WTC11 (cell line): Measurements from ENCODE around the gene ACBD4. TPM values are rescaled to one million over a fixed set of nuclear protein-coding genes. Genes with fewer than 3 reads are reported as not detected.

Experiments used
- ATAC-seq: fragments of 200-7000 bp; cut with Tn5 transposase; 2 replicates; pipeline ENCODE4 v1.10.0; 2021; ENCODE audit warnings: mild to moderate bottlenecking, moderate library complexity
- CTCF ChIA-PET: fragments of 300-600 bp; sonication (Branson Sonifier 250); formaldehyde crosslinking; loops from one replicate; lab custom pipeline; 2021; ENCODE audit warnings: antibody characterized with exemption; lab: Charles Lee
- POLR2A ChIA-PET: fragments of 350-600 bp; sonication (Branson Sonifier 250); formaldehyde crosslinking; loops from one replicate; lab custom pipeline; 2021; ENCODE audit warnings: antibody characterized with exemption; lab: Charles Lee
- DNase-seq: peaks from one replicate; pipeline ENCODE4 v3.0.0; 2021; ENCODE audit warnings: low spot score
- H3K27ac Mint-ChIP-seq: 2 replicates; pipeline ENCODE4 v1.8.0; 2021; ENCODE audit warnings: mixed read lengths
- H3K27me3 Mint-ChIP-seq: 2 replicates; pipeline ENCODE4 v1.8.0; 2021; ENCODE audit warnings: low read depth, mild to moderate bottlenecking, moderate library complexity, mixed read lengths
- H3K36me3 Mint-ChIP-seq: 2 replicates; pipeline ENCODE4 v1.8.0; 2021; ENCODE audit warnings: mixed read lengths
- H3K4me1 Mint-ChIP-seq: 2 replicates; pipeline ENCODE4 v1.8.0; 2022; ENCODE audit warnings: mixed read lengths
- H3K4me3 Mint-ChIP-seq: 2 replicates; pipeline ENCODE4 v1.8.0; 2021; ENCODE audit warnings: mild to moderate bottlenecking, moderate library complexity, mixed read lengths
- H3K9me3 Mint-ChIP-seq: 2 replicates; pipeline ENCODE4 v1.8.0; 2021; ENCODE audit warnings: mixed read lengths
- AR ChIP-seq: fragments of 250-450 bp; sonication (Bioruptor Pico); IDR thresholded peaks from 2 replicates; pipeline ENCODE4 v1.9.0; 2021; ENCODE audit warnings: mild to moderate bottlenecking
- ATF3 ChIP-seq: sonication (generic); formaldehyde crosslinking; conservative IDR thresholded peaks from 2 replicates; pipeline ENCODE4 v1.8.1; 2022; ENCODE audit warnings: mild to moderate bottlenecking, missing genetic modification reagents
- CTCF ChIP-seq: fragments of 200-600 bp; IDR thresholded peaks from 2 replicates; pipeline ENCODE4 v1.8.0; 2022; ENCODE audit warnings: antibody characterized with exemption
- E2F5 ChIP-seq: sonication (generic); formaldehyde crosslinking; IDR thresholded peaks from 2 replicates; pipeline ENCODE4 v1.8.1; 2022; ENCODE audit warnings: mild to moderate bottlenecking, moderate library complexity, missing genetic modification reagents
- FOXK1 ChIP-seq: sonication (generic); formaldehyde crosslinking; IDR thresholded peaks from 2 replicates; pipeline ENCODE4 v1.8.0; 2022; ENCODE audit warnings: mild to moderate bottlenecking, moderate library complexity, missing genetic modification reagents
- IRF2 ChIP-seq: sonication (generic); formaldehyde crosslinking; IDR thresholded peaks from 2 replicates; pipeline ENCODE4 v1.8.0; 2022; ENCODE audit warnings: low read depth, missing genetic modification reagents, borderline replicate concordance
- NFYB ChIP-seq: sonication (generic); formaldehyde crosslinking; conservative IDR thresholded peaks from 2 replicates; pipeline ENCODE4 v1.8.0; 2022; ENCODE audit warnings: low read depth, missing genetic modification reagents
- NR3C1 ChIP-seq: sonication (generic); formaldehyde crosslinking; conservative IDR thresholded peaks from 2 replicates; pipeline ENCODE4 v1.8.1; 2023; ENCODE audit warnings: low read depth, mild to moderate bottlenecking, missing genetic modification reagents
- OVOL2 ChIP-seq: fragments of 250-450 bp; sonication (Bioruptor Pico); IDR thresholded peaks from 2 replicates; pipeline ENCODE4 v1.9.0; 2021; ENCODE audit warnings: mild to moderate bottlenecking, borderline replicate concordance
- RELA ChIP-seq: sonication (generic); formaldehyde crosslinking; IDR thresholded peaks from 2 replicates; pipeline ENCODE4 v1.8.1; 2022; ENCODE audit warnings: missing genetic modification reagents, mild to moderate bottlenecking, borderline replicate concordance
- ZBTB21 ChIP-seq: sonication (generic); formaldehyde crosslinking; IDR thresholded peaks from 2 replicates; pipeline ENCODE4 v1.8.1; 2023; ENCODE audit warnings: mild to moderate bottlenecking, missing genetic modification reagents, borderline replicate concordance
- ZNF121 ChIP-seq: sonication (generic); formaldehyde crosslinking; IDR thresholded peaks from 2 replicates; pipeline ENCODE4 v1.8.0; 2023; ENCODE audit warnings: missing genetic modification reagents
- ZNF232 ChIP-seq: sonication (generic); formaldehyde crosslinking; IDR thresholded peaks from 2 replicates; pipeline ENCODE4 v1.8.0; 2022; ENCODE audit warnings: mild to moderate bottlenecking, missing genetic modification reagents
- ZNF263 ChIP-seq: sonication (generic); formaldehyde crosslinking; IDR thresholded peaks from 2 replicates; pipeline ENCODE4 v1.8.1; 2022; ENCODE audit warnings: low read depth, mild to moderate bottlenecking, moderate library complexity, missing genetic modification reagents
- ZNF317 ChIP-seq: sonication (generic); formaldehyde crosslinking; IDR thresholded peaks from 2 replicates; pipeline ENCODE4 v1.8.1; 2023; ENCODE audit warnings: low read depth, mild to moderate bottlenecking, moderate library complexity, missing genetic modification reagents, borderline replicate concordance
- ZNF416 ChIP-seq: fragments of 250-450 bp; sonication (Bioruptor Pico); IDR thresholded peaks from 2 replicates; pipeline ENCODE4 v1.9.0; 2021; ENCODE audit warnings: mild to moderate bottlenecking, inconsistent platforms
- ZNF423 ChIP-seq: fragments of 250-450 bp; sonication (Bioruptor Pico); IDR thresholded peaks from 2 replicates; pipeline ENCODE4 v2.1.2; 2022; ENCODE audit warnings: mild to moderate bottlenecking, moderate library complexity
- ZNF425 ChIP-seq: fragments of 250-450 bp; sonication (Bioruptor Pico); conservative IDR thresholded peaks from 2 replicates; pipeline ENCODE4 v1.9.0; 2021; ENCODE audit warnings: mild to moderate bottlenecking
- ZNF512 ChIP-seq: sonication (generic); formaldehyde crosslinking; IDR thresholded peaks from 2 replicates; pipeline ENCODE4 v1.8.1; 2022; ENCODE audit warnings: missing genetic modification reagents, borderline replicate concordance
- ZSCAN18 ChIP-seq: fragments of 250-450 bp; sonication (Bioruptor Pico); IDR thresholded peaks from 2 replicates; pipeline ENCODE4 v2.1.2; 2022; ENCODE audit warnings: mild to moderate bottlenecking, moderate library complexity
- total RNA-seq: library from RNA; stranded (reverse); gene quantifications from 3 replicates; pipeline ENCODE4 v1.2.3, GENCODE V29; 2021

ACBD4 gene
- total RNA-seq, 1 experiment from 2014 or later = 12.7 TPM

GRCh38 chr17:45189009-45189408, 53.5 kb downstream of the ACBD4 start:
- Mint-ChIP-seq H3K4me1 (no peaks in the 10 kb centered on the region), H3K36me3 (no peaks in the 10 kb centered on the region), H3K27ac (no peak overlapping the region), H3K4me3 (no peak overlapping the region), H3K9me3 (peaks cover 6% of the 10 kb centered on the region), H3K27me3 (no peaks in the 10 kb centered on the region)
- ATAC-seq (no peak), DNase-seq (no peak)
- CTCF ChIA-PET = interaction anchor here (0.6 to 2.5 kb wide), 4 partner anchors 9 to 58 kb away, joined by 3 to 12 read pairs (median 7); partner anchors contain the start of genes ACBD4 and HEXIM1
- TF ChIP-seq ZNF423 (CRISPR knock-in tag) (no peak), ZNF512 (CRISPR knock-in tag) (no peak), AR (no peak), E2F5 (CRISPR knock-in tag) (no peak), ATF3 (CRISPR knock-in tag) (no peak), ZNF263 (no peak), FOXK1 (CRISPR knock-in tag) (no peak), OVOL2 (CRISPR knock-in tag) (no peak), CTCF (no peak), ZNF416 (CRISPR knock-in tag) (no peak), NR3C1 (CRISPR knock-in tag) (no peak), ZBTB21 (no peak), ZNF425 (CRISPR knock-in tag) (no peak), ZNF232 (no peak), NFYB (CRISPR knock-in tag) (no peak), RELA (CRISPR knock-in tag) (no peak), ZSCAN18 (no peak), ZNF317 (CRISPR knock-in tag) (no peak), IRF2 (CRISPR knock-in tag) (no peak), ZNF121 (CRISPR knock-in tag) (no peak)
- POLR2A ChIA-PET = interaction anchor here (1.1 kb wide), 1 partner anchor 41 kb away, joined by 4 read pairs; the partner anchor contains the start of gene HEXIM1
